ENCODE measurements around the gene SLC5A9.

- no peak for TF ChIP-seq EZH2 (IDR thresholded peaks at IDR 0.05; ENCODE audit: borderline replicate concordance, insufficient read depth, low read depth, low read length, poor library complexity, severe bottlenecking)
- TF ChIP-seq CTCF (IDR thresholded peaks at IDR 0.05): no peak
These were observed 36.1 kb upstream of the SLC5A9 start for GRCh38 chr1:48186306-48186839.

Data from B cell (primary cell).